CD4-positive, alpha-beta T cell treated with Interleukin-6 at 100 ng/mL for 8 hours (primary cell): ENCODE results near the gene EYS.
"Not testable (repeated sequence)": the region's sequence is repeated elsewhere in the genome, so short reads cannot be mapped to it uniquely, and the experiment has no call there.

ENCODE experiments used
- DNase-seq: peaks from one replicate; pipeline ENCODE4 v3.0.0-alpha.2; 2020; ENCODE audit warnings: mixed read lengths, low spot score

The EYS gene

GRCh38 chr6:65633501-65633900 lies 73.5 kb downstream of the EYS start:
- no peak for DNase-seq

GRCh38 chr6:65631711-65632110 lies 75.3 kb downstream of the EYS start:
- no peak for DNase-seq

GRCh38 chr6:65627434-65627999 lies 79.5 kb downstream of the EYS start:
- not testable (repeated sequence) for DNase-seq

- no peak for DNase-seq
These were observed 80.0 kb downstream of the EYS start for GRCh38 chr6:65627015-65627414.

GRCh38 chr6:65623566-65623965 lies 83.5 kb downstream of the EYS start:
- no peak for DNase-seq

- DNase-seq, result no peak
These were observed 96.3 kb downstream of the EYS start for GRCh38 chr6:65610746-65611145.

- no peak for DNase-seq
These were observed 111.5 kb downstream of the EYS start for GRCh38 chr6:65595540-65595939.

GRCh38 chr6:65570340-65570739 lies 136.7 kb downstream of the EYS start:
- no peak for DNase-seq

- DNase-seq, result no peak
These were observed 137.5 kb downstream of the EYS start for GRCh38 chr6:65569505-65569904.

- not testable (repeated sequence) for DNase-seq
These were observed 138.0 kb downstream of the EYS start for GRCh38 chr6:65569056-65569455.

GRCh38 chr6:65566117-65566516 lies 140.9 kb downstream of the EYS start:
- DNase-seq, result no peak

GRCh38 chr6:65558071-65558470 lies 149.0 kb downstream of the EYS start:
- DNase-seq, result no peak

GRCh38 chr6:65557224-65557623 lies 149.8 kb downstream of the EYS start:
- no peak for DNase-seq

- DNase-seq, result no peak
These were observed 160.1 kb downstream of the EYS start for GRCh38 chr6:65546894-65547293.

GRCh38 chr6:65545920-65546319 lies 161.1 kb downstream of the EYS start:
- DNase-seq, result no peak

GRCh38 chr6:65538644-65539043 lies 168.4 kb downstream of the EYS start:
- DNase-seq, result no peak

GRCh38 chr6:65537600-65537999 lies 169.4 kb downstream of the EYS start:
- DNase-seq, result no peak

- no peak for DNase-seq
These were observed 175.5 kb downstream of the EYS start for GRCh38 chr6:65531533-65531932.

GRCh38 chr6:65524232-65524631 lies 182.8 kb downstream of the EYS start:
- DNase-seq, result no peak

- no peak for DNase-seq
These were observed 201.3 kb downstream of the EYS start for GRCh38 chr6:65505736-65506135.

- no peak for DNase-seq
These were observed 206.0 kb downstream of the EYS start for GRCh38 chr6:65501045-65501444.

- not testable (repeated sequence) for DNase-seq
These were observed 223.4 kb downstream of the EYS start for GRCh38 chr6:65483652-65484051.

GRCh38 chr6:65469650-65470049 lies 237.4 kb downstream of the EYS start:
- DNase-seq, result no peak

GRCh38 chr6:65468307-65468706 lies 238.7 kb downstream of the EYS start:
- DNase-seq, result no peak

- DNase-seq, result no peak
These were observed 245.9 kb downstream of the EYS start for GRCh38 chr6:65461121-65461520.
